Pancreas (tissue), 10 donors: ENCODE data around the gene FOXR2. TPM values are rescaled to one million over a fixed set of nuclear protein-coding genes. Genes with fewer than 3 reads are reported as not detected.

Experiments
- ATAC-seq, 4 donors: fragments of 200-7000 bp; cut with Tn5 transposase; one replicate each; pipeline versions ENCODE4 v1.8.0 to v1.9.1; 2020; ENCODE audit warnings: mild to moderate bottlenecking in 4 of 4, moderate library complexity in 4 of 4
- DNase-seq, 6 donors: peaks; one replicate each; pipeline ENCODE4 v3.0.0-alpha.2; 2020
- FAIRE-seq: peaks from 2 replicates; lab custom pipeline; 2012; peaks lifted over from hg19 to GRCh38; lab: Jason Lieb, UNC
- H3K27ac ChIP-seq, 4 donors: fragments of 200-600 bp; sonication (generic); 1 replicate in 3 of 4; 2 replicates in 1 of 4; pipeline versions ENCODE4 v1.5.0 to v1.8.0; 2020
- H3K27me3 ChIP-seq, 4 donors: fragments of 200-600 bp; one replicate each; pipeline ENCODE4 v1.8.0; 2021
- H3K36me3 ChIP-seq, 3 donors: fragments of 200-600 bp; sonication (generic) in 1 of 3; one replicate each; pipeline versions ENCODE4 v1.5.0 to v1.8.0; 2020 to 2021
- H3K4me1 ChIP-seq, 3 donors: fragments of 200-600 bp; one replicate each; pipeline ENCODE4 v1.8.0; 2021
- H3K4me3 ChIP-seq, 4 donors: fragments of 200-600 bp; sonication (generic) in 2 of 4; one replicate each; pipeline versions ENCODE4 v1.5.0 to v1.8.0; 2020 to 2021
- H3K9me3 ChIP-seq, 4 donors: fragments of 200-600 bp; one replicate each; pipeline ENCODE4 v1.8.0; 2021
- WGBS, 2 donors: extraction: QIAGEN DNeasy Blood & Tissue Kit; methylation state at CpG; one replicate each; pipeline ENCODE4 v1.1.7; 2013; 5-methylcytosine and 5-hydroxymethylcytosine counted together
- intact Hi-C, 3 donors: fragments of 100-400 bp; cut with DNase I; formaldehyde crosslinking; loops; one replicate each; pipeline versions ENCODE4 v1.11.1 to v1.14.2; 2022
- polyA plus RNA-seq, 2 donors: library from polyadenylated mRNA; stranded (reverse); fragments of 200-250 nt; gene quantifications; one replicate each; pipeline ENCODE4 v1.2.3, GENCODE V29; 2013
- total RNA-seq, 6 donors: library from RNA; stranded (reverse); fragmentation: NEBNext Ultra II Directional in 4 of 6; extraction: Animal tissue kit (Norgen Biotek cat#: 25700) in 4 of 6; gene quantifications; one replicate each; pipeline versions ENCODE4 v1.2.1 to v1.2.4, GENCODE V29; 2021 to 2023
- TF ChIP-seq, protein P1 (sequence below), 4 donors: fragments of 200-600 bp; sonication (generic) in 3 of 4; IDR thresholded peaks; one replicate each; pipeline versions ENCODE4 v1.5.0 to v1.8.0; 2021; ENCODE audit warnings: antibody characterized with exemption in 4 of 4
- donor health status: healthy with polysubstance abuse.
- donor health status: DM: no; HTN: no; CAD: no; lungs with moderate emphysema.
- donor health status: DM: no; HTN: no; CAD: no.
- donor health status: control.
- donor health status: control.
- donor health status: Bipolar disorder and iron deficiency.
- donor health status: DM: yes; HTN: yes; CAD: no.
- donor health status: DM: no; HTN: no; CAD: no.
- donor health status: DM: no; HTN: no; CAD: no.
- donor health status: DM: yes; HTN: yes; CAD: no.

The FOXR2 gene
- total and polyA plus RNA-seq, 8 donors: not detected

GRCh38 chrX:55598333-55598732 lies 24.9 kb upstream of the FOXR2 start:
- Histone ChIP-seq H3K36me3 (no peaks in the 10 kb centered on the region), H3K9me3 (no peaks in the 10 kb centered on the region), H3K4me1 (no peaks in the 10 kb centered on the region), H3K4me3 (no peak overlapping the region), H3K27me3 (peaks cover 0 to 12% (median 5%) of the 10 kb centered on the region in 4 donors), H3K27ac (no peak overlapping the region)
- no peak for ATAC-seq
- WGBS, 2 donors: 55 to 58% methylated on average over 7 of the region's 7 CpGs
- intact Hi-C loops: no loop called here
- TF ChIP-seq, protein P1, sequence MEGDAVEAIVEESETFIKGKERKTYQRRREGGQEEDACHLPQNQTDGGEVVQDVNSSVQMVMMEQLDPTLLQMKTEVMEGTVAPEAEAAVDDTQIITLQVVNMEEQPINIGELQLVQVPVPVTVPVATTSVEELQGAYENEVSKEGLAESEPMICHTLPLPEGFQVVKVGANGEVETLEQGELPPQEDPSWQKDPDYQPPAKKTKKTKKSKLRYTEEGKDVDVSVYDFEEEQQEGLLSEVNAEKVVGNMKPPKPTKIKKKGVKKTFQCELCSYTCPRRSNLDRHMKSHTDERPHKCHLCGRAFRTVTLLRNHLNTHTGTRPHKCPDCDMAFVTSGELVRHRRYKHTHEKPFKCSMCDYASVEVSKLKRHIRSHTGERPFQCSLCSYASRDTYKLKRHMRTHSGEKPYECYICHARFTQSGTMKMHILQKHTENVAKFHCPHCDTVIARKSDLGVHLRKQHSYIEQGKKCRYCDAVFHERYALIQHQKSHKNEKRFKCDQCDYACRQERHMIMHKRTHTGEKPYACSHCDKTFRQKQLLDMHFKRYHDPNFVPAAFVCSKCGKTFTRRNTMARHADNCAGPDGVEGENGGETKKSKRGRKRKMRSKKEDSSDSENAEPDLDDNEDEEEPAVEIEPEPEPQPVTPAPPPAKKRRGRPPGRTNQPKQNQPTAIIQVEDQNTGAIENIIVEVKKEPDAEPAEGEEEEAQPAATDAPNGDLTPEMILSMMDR (IDR thresholded peaks at IDR 0.05): no peak
- FAIRE-seq: no peak
- DNase-seq: no peak

GRCh38 chrX:55619547-55619946 lies 3.7 kb upstream of the FOXR2 start:
- DNase-seq (no peak), FAIRE-seq (no peak), ATAC-seq (no peak)
- no peaks in the 10 kb centered on the region for H3K9me3 ChIP-seq
- TF ChIP-seq, protein P1 (IDR thresholded peaks at IDR 0.05): no peak
- no peaks in the 10 kb centered on the region for H3K4me1 ChIP-seq
- no peak overlapping the region for H3K4me3 ChIP-seq
- H3K27ac ChIP-seq: no peak overlapping the region
- 28 to 37% methylated on average over 2 of the region's 2 CpGs for WGBS, 2 donors
- peaks cover 0 to under 1% (median 0%) of the 10 kb centered on the region in 4 donors for H3K27me3 ChIP-seq
- intact Hi-C loops: no loop called here
- no peaks in the 10 kb centered on the region for H3K36me3 ChIP-seq

DNA sequence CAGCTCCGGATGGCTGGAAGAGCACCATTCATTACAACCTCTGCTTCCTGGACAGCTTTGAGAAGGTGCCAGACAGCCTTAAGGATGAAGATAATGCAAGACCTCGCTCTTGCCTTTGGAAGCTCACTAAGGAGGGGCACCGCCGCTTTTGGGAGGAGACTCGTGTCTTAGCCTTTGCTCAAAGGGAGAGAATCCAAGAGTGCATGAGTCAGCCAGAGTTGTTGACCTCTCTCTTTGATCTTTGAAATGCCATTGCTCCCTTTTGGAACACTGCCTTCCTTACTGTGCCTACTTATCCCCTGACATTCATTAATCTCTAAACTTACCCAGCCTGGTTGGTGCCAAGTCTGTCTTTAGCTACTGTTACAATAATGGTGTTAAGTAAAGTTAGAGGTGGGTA lies 1.2 kb downstream of the FOXR2 start:
- Histone ChIP-seq H3K4me3 (no peak overlapping the region), H3K4me1 (no peaks in the 10 kb centered on the region), H3K36me3 (no peaks in the 10 kb centered on the region), H3K27me3 (peaks cover 0 to 25% (median 0%) of the 10 kb centered on the region in 4 donors), H3K9me3 (no peaks in the 10 kb centered on the region), H3K27ac (no peak overlapping the region)
- intact Hi-C loops: no loop called here
- WGBS, 2 donors: 31 to 53% methylated on average over 5 of the region's 5 CpGs
- ATAC-seq (peak in 3 of 4 donors; percentile 35 to 54 (median 44)), FAIRE-seq (no peak), DNase-seq (no peak)
- TF ChIP-seq, protein P1 (IDR thresholded peaks at IDR 0.05): no peak

DNA sequence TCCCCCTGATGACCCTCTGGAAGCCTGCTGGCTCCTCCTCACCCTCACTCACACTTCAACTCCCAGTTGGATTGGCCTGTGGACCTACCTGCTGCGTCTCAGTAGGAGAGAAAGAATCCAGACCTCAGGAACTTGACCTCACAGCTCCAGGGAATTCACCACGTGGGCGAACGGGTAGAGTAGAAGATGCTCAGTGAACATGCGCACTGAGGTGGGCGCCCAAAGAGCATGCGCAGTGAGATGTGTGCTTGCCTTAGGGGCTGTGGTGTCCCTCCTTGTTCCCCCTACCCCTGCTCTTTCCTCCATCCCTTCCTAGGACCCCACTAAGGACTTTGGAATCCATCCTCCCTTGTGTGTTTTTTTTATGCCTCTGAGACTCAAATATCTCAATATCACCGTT lies 12.9 kb downstream of the FOXR2 start:
- TF ChIP-seq, protein P1 (IDR thresholded peaks at IDR 0.05): no peak
- FAIRE-seq (no peak), ATAC-seq (no peak), DNase-seq (no peak)
- Histone ChIP-seq H3K9me3 (no peaks in the 10 kb centered on the region), H3K4me1 (peaks cover 0 to 4% (median 0%) of the 10 kb centered on the region in 3 donors), H3K4me3 (no peak overlapping the region), H3K36me3 (no peaks in the 10 kb centered on the region), H3K27me3 (peaks cover 0 to 5% (median 0%) of the 10 kb centered on the region in 4 donors), H3K27ac (no peak overlapping the region)
- intact Hi-C loops: no loop called here
- WGBS, 2 donors: 64 to 68% methylated on average over 8 of the region's 8 CpGs

- Histone ChIP-seq H3K36me3 (no peaks in the 10 kb centered on the region), H3K9me3 (no peaks in the 10 kb centered on the region), H3K27ac (no peak overlapping the region), H3K27me3 (peaks cover 0 to 5% (median 0%) of the 10 kb centered on the region in 4 donors), H3K4me1 (peaks cover 0 to 4% (median 0%) of the 10 kb centered on the region in 3 donors), H3K4me3 (no peak overlapping the region)
- 46 to 63% methylated on average over 1 of the region's 1 CpG for WGBS, 2 donors
- FAIRE-seq (no peak), ATAC-seq (no peak), DNase-seq (no peak)
- TF ChIP-seq, protein P1 (IDR thresholded peaks at IDR 0.05): no peak
- intact Hi-C loops: no loop called here
Observed at GRCh38 chrX:55638933-55639332, 15.7 kb downstream of the FOXR2 start.
